Measurements from ENCODE around the gene S100PBP.

The S100PBP gene

GRCh38 chr1:32817159-32817814 lies at the start of gene S100PBP, which contains the start of gene YARS1:
S100PBP (plus strand) TSS chr1:32817653; CDS start chr1:32826100, 8,447 bp downstream.
YARS1 (minus strand) TSS chr1:32817358; CDS start chr1:32817244, 114 bp downstream.
- peak; percentile 99 to 100 (median 100) for DNase-seq (ENCODE audit: low read depth in 4 of 4, low spot score in 1 of 4)

- DNase-seq (ENCODE audit: low read depth in 4 of 4, low spot score in 1 of 4) = no peak
These were observed 49.2 kb upstream of the S100PBP start for GRCh38 chr1:32768110-32768850.

GRCh38 chr1:32769524-32770220 lies 47.8 kb upstream of the S100PBP start:
- no peak for DNase-seq (ENCODE audit: low read depth in 4 of 4, low spot score in 1 of 4)

- no peak for DNase-seq (ENCODE audit: low read depth in 4 of 4, low spot score in 1 of 4)
These were observed 47.2 kb upstream of the S100PBP start for GRCh38 chr1:32770221-32770731.

- DNase-seq (ENCODE audit: low read depth in 4 of 4, low spot score in 1 of 4) = no peak
These were observed 46.5 kb upstream of the S100PBP start for GRCh38 chr1:32770741-32771548.

- DNase-seq (ENCODE audit: low read depth in 4 of 4, low spot score in 1 of 4) = no peak
These were observed 45.7 kb upstream of the S100PBP start for GRCh38 chr1:32771561-32772280.

GRCh38 chr1:32772281-32773017 lies 45.0 kb upstream of the S100PBP start:
- DNase-seq (ENCODE audit: low read depth in 4 of 4, low spot score in 1 of 4) = no peak

- DNase-seq (ENCODE audit: low read depth in 4 of 4, low spot score in 1 of 4) = peak; percentile 45 to 70 (median 56)
These were observed 44.3 kb upstream of the S100PBP start for GRCh38 chr1:32773018-32773763.

GRCh38 chr1:32773764-32774463 lies 43.5 kb upstream of the S100PBP start:
- no peak for DNase-seq (ENCODE audit: low read depth in 4 of 4, low spot score in 1 of 4)

GRCh38 chr1:32774464-32774808 lies 43.0 kb upstream of the S100PBP start:
- no peak for DNase-seq (ENCODE audit: low read depth in 4 of 4, low spot score in 1 of 4)

- no peak for DNase-seq (ENCODE audit: low read depth in 4 of 4, low spot score in 1 of 4)
These were observed 42.4 kb upstream of the S100PBP start for GRCh38 chr1:32774950-32775634.

- no peak for DNase-seq (ENCODE audit: low read depth in 4 of 4, low spot score in 1 of 4)
These were observed 41.7 kb upstream of the S100PBP start for GRCh38 chr1:32775640-32776337.

- no peak for DNase-seq (ENCODE audit: low read depth in 4 of 4, low spot score in 1 of 4)
These were observed 38.2 kb upstream of the S100PBP start for GRCh38 chr1:32779242-32779641.

GRCh38 chr1:32780005-32780404 lies 37.4 kb upstream of the S100PBP start:
- no peak for DNase-seq (ENCODE audit: low read depth in 4 of 4, low spot score in 1 of 4)

GRCh38 chr1:32780628-32781234 lies 36.7 kb upstream of the S100PBP start:
- no peak for DNase-seq (ENCODE audit: low read depth in 4 of 4, low spot score in 1 of 4)

GRCh38 chr1:32782086-32782485 lies 35.4 kb upstream of the S100PBP start:
- no peak for DNase-seq (ENCODE audit: low read depth in 4 of 4, low spot score in 1 of 4)

- no peak for DNase-seq (ENCODE audit: low read depth in 4 of 4, low spot score in 1 of 4)
These were observed 33.6 kb upstream of the S100PBP start for GRCh38 chr1:32783851-32784250.

Data from stimulated activated CD4-positive, alpha-beta T cell treated with anti-CD3 and anti-CD28 coated beads, Interleukin-1b, Interleukin-23, amount 100 ng/mL, for 24 hours (primary cell).